ENCODE measurements around the gene B3GAT1.

- no peak for TF ChIP-seq CTCF (conservative IDR thresholded peaks at IDR 0.05 in 1 of 2, IDR thresholded peaks at IDR 0.05 in 1 of 2; ENCODE audit: extremely low read depth in 1 of 2, insufficient read depth in 1 of 2, low read depth in 1 of 2, low read length in 2 of 2)
- TF ChIP-seq EZH2 (IDR thresholded peaks at IDR 0.05; ENCODE audit: borderline replicate concordance, low read length) = no peak
Observed at GRCh38 chr11:134358165-134358855, 53.7 kb downstream of the B3GAT1 start.

All from mammary epithelial cell (primary cell).